Testis (tissue), 2 donors: ENCODE data around the gene C1QTNF9.

Source experiments
- POLR2A ChIP-seq: fragments of 450-650 bp; IDR thresholded peaks from one replicate; pipeline ENCODE4 v1.6.1; 2017; ENCODE audit warnings: antibody characterized with exemption, mild to moderate bottlenecking, moderate library complexity
- TF ChIP-seq, protein P1 (sequence below), 3 experiments: fragments of 450-650 bp in 2 of 3; fragments of 200-600 bp in 1 of 3; sonication (generic) in 1 of 3; IDR thresholded peaks; one replicate each; pipeline ENCODE4 v1.5.1; 2016 to 2019; ENCODE audit warnings: antibody characterized with exemption in 3 of 3, mild to moderate bottlenecking in 2 of 3, moderate library complexity in 1 of 3

DNA sequence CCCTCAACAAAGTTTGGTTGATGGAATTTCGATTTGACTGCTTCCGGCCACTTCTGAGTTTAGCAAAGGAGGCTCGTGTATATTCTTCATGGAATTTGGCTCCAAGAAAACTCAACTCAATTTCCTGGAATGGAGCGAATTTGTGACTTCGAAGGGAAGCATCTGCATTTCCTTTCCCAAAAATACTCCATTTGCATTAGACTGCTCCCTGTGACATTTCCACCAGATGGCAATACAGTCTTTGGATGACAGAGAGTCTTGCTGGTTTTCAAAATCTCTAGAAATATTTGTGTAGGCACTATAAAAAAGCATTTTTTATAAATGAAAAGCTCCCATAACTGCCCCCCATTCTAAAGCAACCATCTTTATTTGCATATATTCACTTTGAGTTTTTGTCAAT, 4.1 kb downstream of the C1QTNF9 start:
- no peak for TF ChIP-seq POLR2A
- TF ChIP-seq, protein P1, sequence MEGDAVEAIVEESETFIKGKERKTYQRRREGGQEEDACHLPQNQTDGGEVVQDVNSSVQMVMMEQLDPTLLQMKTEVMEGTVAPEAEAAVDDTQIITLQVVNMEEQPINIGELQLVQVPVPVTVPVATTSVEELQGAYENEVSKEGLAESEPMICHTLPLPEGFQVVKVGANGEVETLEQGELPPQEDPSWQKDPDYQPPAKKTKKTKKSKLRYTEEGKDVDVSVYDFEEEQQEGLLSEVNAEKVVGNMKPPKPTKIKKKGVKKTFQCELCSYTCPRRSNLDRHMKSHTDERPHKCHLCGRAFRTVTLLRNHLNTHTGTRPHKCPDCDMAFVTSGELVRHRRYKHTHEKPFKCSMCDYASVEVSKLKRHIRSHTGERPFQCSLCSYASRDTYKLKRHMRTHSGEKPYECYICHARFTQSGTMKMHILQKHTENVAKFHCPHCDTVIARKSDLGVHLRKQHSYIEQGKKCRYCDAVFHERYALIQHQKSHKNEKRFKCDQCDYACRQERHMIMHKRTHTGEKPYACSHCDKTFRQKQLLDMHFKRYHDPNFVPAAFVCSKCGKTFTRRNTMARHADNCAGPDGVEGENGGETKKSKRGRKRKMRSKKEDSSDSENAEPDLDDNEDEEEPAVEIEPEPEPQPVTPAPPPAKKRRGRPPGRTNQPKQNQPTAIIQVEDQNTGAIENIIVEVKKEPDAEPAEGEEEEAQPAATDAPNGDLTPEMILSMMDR (IDR thresholded peaks at IDR 0.05): peak in 2 of 3 experiments; percentile 12 to 18
